ENCODE data around the gene ATP8B1.
"Not testable (repeated sequence)": the region's sequence is repeated elsewhere in the genome, so short reads cannot be mapped to it uniquely, and the experiment has no call there.

The ATP8B1 gene

DNA sequence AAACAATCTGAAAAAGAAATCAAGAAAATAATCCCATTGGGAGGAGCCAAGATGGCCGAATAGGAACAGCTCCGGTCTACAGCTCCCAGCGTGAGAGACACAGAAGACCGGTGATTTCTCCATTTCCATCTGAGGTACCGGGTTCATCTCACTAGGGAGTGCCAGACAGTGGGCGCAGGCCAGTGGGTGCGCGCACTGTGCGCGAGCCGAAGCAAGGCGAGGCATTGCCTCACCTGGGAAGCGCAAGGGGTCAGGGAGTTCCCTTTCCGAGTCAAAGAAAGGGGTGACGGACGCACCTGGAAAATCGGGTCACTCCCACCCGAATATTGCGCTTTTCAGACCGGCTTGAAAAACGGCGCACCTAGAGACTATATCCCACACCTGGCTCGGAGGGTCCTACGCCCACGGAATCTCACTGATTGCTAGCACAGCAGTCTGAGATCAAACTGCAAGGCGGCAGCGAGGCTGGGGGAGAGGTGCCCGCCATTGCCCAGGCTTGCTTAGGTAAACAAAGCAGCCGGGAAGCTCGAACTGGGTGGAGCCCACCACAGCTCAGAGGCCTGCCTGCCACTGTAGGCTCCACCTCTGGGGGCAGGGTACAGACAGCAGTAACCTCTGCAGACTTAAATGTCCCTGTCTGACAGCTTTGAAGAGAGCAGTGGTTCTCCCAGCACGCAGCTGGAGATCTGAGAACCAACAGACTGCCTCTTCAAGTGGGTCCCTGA is 83.7 kb downstream of the ATP8B1 start:
- DNase-seq (ENCODE audit: low read depth) = not testable (repeated sequence)

DNA sequence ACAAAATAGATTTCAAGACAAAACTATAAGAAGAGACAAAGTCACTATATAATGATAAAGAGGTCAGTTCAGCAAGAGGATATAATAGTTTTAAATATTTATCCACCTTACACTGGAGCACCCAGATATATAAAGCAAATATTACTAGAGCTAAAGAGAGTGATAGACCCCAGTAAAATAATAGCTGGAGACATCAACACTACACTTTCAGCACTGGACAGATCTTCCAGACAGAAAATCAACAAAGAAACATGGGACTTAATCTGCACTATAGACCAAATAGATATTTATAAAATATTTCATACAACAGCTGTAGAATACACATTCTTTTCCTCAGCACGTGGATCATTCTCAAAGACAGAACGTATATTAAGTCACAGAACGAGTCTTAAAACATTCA is 86.6 kb downstream of the ATP8B1 start:
- no peak for DNase-seq (ENCODE audit: low read depth)

DNA sequence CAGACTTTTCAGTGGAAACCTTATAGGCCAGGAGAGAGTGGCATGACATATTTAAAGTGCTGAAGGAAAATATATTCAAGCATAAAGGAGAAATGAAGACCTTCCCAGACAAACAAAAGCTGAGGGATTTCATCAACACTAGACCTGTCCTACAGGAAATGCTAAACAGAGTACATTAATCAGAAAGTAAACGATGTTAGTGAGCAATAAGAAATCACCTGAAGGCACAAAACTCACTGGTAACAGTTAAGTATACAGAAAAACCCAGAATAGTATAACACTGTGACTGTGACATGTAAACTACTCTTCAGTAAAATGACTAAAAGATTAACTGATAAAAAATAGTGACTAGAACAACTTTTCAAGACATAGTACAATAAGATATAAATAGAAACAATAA is 87.4 kb downstream of the ATP8B1 start:
- DNase-seq (ENCODE audit: low read depth) = no peak

DNA sequence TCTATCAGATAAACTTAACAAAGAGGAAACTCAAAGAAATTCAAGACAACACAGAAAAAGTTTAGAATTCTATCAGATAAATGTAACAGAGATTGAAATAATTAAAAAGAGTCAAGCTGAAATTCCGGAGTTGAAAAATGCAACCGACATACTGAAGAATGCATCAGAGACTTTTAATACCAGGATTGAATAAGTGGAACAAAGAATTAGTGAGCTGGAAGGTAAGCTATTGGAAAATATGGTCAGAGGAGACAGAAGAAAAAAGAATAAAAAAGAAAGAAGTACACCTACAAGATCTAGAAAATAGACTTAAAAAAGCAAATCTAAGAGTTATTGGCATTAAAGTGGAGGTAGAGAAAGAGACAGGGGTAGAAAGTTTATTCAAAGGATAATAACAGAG is 88.0 kb downstream of the ATP8B1 start:
- no peak for DNase-seq (ENCODE audit: low read depth)

DNA sequence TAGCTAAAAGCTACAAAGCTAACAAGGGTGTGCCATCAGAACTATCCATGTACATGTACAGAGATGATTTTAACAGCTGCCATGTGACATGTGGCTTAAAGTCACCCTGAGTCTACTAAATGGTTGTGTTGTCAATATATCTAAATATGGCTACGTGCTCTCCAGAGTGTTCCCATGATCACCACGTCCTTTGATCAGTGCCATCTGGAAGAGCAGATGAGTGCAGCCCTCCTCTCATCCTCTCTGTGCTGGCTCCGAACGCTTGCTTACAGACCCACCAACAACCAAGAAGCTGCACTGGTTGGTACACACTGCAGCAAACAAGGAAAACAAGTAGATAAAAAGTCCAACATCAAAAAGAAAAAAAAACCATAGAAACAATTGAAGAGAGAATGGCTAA is 92.9 kb downstream of the ATP8B1 start:
- no peak for DNase-seq (ENCODE audit: low read depth)

DNA sequence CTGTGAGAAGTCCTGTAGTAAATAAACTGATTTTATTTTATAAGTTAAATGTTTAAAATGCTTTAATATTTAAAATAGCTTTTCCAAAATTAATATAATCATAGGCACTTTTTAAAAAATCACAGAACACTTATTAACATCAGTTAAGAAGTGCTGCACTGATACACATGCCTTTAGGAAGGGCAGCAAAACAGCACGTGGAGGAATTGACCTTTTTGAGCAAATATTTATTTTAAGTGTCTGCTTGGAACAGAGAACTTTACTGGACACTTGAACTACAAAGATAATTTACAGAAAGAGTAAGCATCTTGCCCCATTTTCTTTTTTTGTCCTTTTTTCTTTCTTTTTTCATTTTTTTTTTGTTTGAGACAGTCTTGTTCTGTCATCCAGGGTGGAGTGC is 93.8 kb downstream of the ATP8B1 start:
- DNase-seq (ENCODE audit: low read depth) = no peak

DNA sequence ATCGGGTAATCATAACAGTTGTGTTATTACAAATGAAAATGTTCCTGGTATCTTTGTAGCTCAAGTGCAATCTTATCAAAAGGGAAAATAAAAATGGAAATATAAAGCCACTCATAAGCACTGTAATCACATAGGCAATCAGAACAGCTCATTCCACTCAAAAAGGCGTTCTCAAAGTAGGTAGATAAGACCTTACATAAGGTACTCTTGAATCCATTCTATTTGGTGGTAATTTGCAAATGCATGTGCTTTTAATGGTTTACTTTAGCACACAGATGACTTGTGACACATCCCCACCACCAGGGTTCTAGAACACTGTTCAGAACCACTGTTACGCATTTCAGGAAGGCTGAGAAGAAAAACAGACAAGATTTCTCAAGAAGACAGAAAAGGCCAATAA is 94.8 kb downstream of the ATP8B1 start:
- DNase-seq (ENCODE audit: low read depth) = no peak

DNA sequence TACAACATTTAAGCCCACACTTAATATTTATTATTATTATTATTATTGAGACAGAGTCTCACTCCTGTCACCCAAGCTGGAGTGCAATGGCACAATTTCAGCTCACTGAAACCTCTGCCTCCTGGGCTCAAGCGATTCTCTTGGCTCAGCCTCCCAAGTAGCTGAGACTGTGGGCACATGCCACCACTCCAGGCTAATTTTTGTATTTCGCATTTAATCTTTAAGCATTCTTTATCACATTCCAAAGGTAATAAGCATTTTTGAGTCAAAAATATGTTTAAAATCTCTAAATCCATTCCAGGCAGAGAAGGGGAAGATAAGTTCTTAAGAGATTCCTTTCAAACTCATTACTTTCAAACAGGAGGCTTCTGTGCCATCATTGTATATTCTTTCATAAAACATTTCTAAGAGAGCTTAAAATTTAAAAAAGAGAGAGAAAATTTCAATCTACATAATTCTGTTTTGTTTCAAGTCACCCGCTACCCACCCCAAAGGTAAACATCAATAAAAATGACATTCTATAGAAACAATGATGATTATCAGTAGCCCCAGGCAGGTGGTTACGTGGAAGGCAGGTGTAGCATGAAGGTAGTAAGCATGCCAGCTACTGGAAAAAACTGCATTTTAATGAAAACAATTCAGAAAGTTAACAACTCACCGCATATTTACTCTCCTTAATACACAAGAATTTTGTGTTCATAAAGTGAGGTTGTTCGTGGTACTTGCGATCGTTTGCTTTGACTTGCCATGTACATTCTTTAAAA is 97.1 kb downstream of the ATP8B1 start:
- no peak for DNase-seq (ENCODE audit: low read depth)

DNA sequence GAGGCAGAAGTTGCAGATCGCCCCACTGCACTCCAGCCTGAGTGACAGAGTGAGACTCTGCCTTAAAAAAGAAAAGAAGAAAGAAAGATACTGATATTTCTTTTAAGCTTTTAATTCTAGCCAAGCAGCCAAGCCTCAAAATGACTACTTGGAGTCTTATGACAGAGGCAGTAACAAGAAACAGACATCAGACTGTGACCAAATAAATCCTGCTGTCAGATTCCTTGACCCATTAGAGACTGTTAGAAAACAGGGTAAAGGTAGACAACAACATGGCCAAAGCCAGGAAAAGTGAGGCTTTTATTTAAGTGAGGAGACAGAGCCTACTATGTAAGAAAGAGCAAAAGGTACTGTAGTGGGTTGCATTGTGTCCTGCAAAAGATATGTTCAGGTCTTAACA is 98.1 kb downstream of the ATP8B1 start:
- DNase-seq (ENCODE audit: low read depth) = no peak

DNA sequence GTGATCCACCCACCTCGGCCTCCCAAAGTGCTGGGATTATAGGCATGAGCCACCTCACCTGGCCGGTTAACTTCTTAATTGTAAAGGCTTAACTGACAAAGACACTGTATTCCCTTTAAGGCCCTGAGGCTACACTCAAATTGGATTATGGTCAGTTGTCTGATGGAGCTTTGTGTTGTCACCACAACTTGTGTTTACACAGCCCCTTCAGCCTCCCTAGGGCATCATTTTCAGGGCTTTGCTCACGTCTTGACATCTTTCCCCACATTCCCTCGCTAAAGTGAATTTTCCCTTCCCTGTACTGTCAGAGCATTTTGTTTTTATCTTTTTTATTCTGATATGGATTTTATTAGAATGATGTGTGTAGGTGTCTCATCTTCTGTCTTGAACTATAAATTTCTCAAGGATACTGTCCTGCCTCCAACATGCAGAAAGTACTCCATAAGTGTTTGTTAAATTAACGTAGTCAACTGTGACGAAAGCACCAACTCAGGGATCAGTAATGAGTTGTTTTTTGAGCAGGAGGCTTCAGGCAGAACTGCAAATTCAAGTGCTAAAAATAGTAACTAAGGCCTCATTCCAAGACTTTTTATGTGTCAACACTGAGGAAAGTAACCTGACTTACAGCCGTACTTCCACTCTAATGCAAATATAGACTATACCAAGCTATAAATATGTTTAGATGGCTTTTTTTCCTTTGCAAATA is 104.4 kb downstream of the ATP8B1 start:
- peak; percentile 26 for DNase-seq (ENCODE audit: low read depth)

DNA sequence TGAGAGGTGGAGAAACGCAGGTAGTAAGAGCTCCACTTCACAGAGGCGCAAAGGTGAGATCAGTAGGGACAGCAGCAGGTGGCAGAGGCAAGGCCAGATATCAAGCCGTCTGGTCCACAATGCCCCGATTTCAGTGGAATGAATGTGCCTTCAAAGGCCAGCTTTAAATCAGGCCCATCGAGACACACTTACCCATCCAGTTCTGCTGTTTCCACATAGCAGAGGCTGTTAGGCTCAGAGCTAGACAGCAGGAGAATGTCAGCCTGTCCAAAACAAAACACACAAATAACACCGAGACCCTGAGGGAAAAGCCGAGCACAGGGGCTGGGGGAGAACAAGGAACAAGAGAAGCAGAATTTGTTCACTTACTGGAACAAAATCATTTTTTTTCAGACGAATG is 105.7 kb downstream of the ATP8B1 start:
- DNase-seq (ENCODE audit: low read depth) = no peak

DNA sequence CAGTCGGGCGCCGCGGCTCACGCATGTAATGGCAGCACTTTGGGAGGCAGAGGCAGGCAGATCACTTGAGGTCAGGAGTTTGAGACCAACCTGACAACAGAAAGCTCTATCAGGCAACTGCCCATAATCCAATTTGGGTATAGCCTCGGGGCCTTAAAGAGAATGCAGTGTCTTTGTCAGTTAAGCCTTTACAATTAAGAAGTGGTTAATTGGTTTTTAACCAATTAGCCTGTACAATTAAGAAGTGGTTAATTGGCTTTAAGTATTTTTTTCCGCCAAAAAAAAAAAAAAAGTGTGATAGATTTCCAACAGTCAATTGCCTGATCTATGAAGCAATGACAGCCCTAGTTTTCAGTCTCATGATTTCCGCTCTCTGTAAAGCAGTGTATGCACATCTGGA is 106.8 kb downstream of the ATP8B1 start:
- DNase-seq (ENCODE audit: low read depth) = no peak

DNA sequence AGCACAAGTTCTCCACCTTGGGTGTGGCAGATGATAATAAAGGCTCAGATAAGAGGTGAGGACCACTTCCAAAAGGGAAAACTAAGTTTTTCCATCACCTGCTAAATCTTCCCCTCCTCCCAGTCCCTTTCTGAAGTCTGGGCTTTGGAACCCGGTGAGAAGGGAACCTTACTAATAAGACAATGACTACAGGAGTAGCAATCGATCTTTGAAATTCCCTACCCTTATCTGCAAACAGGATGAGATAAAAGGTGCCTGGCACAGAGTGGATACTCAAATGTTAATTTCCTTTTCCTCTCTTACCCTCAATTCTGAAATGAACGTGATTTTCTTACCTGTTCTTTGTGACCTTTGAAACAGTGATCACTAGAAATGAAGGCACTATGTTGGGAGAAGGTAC is 111.8 kb downstream of the ATP8B1 start:
- DNase-seq (ENCODE audit: low read depth) = no peak

DNA sequence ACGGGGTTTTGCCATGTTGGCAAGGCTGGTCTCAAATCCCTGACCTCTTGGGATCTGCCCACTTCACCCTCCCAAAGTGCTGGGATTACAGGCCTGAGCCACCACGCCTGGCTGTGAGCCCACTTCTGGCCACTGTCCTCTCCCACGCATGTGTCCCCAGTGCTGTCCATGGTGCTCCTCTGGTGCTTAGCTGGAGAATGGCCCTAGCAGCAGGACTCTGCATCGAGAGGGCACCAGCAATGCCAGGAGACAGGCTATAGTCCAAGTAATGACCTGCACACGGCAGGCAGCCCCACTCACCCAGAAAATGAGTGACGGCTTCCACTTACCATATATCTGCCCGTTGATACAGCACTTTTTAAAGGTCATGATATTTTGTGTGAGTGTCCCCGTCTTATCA is 115.1 kb downstream of the ATP8B1 start:
- DNase-seq (ENCODE audit: low read depth) = no peak

DNA sequence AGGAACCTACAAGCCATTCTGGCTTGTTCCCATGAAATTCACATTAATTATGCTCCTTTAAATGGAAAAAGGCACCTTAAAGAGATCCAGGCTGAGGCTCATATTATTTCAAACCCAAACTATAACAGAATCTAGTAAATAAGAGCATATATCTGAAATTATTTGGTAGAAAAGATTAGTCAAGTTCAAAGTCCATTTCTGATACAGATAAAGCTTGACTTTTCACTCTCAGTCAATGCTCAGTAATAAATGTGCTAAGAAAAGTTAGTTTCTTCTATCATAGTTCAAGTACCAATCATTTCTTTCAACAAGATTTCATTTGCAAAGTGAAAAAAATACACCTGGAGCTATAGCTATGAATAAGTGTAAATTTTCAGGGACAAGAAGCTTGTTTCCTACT is 119.6 kb downstream of the ATP8B1 start:
- no peak for DNase-seq (ENCODE audit: low read depth)

DNA sequence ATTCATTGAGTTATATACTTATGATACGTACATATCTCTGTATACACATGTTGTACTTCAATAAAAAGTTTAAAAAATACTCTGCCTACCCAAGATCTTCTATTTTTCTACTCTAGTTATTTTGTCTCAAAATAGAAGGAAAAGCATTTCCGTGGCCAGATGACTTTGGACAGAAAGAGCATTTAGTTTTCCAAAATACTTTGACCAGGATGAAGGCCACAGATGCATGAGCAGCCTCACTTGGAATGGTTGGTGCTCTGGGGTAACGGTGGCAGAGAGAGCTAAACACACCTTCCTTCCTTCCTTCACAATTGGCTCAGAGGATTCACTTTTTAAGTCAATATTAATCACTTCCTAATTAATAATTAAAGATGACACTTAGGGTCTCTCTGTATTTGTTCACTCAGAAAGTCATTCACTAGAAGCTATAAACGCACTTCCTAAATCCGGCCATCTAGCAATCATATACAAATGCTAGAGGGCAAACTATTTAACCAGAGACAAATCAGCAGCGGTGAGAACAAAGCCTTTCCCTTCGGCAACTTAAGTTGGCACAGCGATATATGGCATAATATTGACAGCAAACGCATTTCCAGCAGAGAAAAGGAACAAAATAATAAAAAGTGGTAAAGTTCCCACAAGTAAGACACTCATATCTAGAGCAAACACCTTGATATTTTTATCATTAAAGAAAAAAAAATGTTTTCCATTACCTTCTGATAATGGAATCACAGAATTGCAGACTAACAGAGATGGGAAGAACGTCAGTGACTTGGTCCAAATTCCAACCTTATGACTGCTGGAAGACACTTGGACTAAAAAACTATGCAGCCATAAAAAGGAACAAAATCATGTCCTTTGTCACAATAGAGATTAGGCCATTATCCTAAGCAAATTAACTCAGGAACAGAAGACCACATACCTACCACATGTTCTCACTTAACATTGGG is 125.6 kb downstream of the ATP8B1 start:
- DNase-seq (ENCODE audit: low read depth) = no peak

DNA sequence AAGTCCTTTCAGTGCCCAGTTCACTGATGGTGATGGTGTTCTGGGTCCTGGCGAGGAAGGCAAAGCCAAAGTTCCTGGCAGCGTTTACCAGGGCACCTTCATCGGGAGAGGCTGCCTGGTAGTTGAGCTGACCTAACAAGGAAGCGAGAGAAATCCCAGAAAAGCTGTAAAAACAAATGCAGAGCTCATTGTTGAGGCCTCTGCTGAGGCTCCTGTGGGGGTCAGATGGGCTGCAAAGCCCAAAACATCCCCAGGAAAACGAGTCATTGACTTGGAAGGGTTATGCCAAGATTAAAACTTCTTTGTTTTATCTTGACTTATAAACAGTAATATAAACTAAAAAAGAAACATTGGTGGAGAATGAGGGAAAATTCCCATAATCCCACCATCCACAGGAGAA is 128.2 kb downstream of the ATP8B1 start:
- DNase-seq (ENCODE audit: low read depth) = no peak

DNA sequence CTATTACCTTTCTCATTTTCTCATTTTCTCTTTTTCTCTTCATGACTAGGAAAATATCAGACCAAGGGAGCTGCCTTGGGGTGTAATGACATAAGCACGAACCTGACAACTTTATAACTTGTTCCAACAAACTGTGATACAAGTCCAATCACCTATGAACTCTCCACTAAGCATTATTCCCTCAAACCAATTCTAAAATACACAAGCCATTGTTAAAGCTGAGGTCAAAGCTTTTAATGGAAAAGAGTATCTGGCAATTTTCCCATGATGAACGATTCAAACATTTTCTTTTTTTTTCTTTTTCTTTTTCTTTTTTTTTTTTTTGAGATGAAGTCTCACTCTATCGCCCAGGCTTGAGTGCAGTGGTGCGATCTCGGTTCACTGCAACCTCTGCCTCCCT is 133.1 kb downstream of the ATP8B1 start:
- no peak for DNase-seq (ENCODE audit: low read depth)

DNA sequence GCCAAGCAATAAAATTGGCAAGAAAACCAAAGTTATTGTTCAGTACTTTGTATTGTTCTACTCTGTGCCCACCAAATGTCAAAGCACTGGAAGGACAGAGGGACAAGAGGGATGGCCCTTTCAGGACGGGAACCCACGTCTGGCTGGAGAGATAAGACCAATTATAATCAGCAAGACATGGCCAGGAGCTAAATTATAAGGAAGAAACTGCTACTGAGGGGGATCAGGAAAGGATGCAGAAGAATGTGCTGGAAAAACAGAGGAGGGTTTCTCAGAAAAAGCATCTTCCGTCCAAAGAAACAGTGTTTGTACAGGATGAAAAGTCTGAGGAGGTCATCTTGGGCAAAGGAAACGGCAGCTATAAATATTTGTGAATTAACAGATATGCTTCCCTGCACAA is 135.1 kb downstream of the ATP8B1 start:
- no peak for DNase-seq (ENCODE audit: low read depth)

DNA sequence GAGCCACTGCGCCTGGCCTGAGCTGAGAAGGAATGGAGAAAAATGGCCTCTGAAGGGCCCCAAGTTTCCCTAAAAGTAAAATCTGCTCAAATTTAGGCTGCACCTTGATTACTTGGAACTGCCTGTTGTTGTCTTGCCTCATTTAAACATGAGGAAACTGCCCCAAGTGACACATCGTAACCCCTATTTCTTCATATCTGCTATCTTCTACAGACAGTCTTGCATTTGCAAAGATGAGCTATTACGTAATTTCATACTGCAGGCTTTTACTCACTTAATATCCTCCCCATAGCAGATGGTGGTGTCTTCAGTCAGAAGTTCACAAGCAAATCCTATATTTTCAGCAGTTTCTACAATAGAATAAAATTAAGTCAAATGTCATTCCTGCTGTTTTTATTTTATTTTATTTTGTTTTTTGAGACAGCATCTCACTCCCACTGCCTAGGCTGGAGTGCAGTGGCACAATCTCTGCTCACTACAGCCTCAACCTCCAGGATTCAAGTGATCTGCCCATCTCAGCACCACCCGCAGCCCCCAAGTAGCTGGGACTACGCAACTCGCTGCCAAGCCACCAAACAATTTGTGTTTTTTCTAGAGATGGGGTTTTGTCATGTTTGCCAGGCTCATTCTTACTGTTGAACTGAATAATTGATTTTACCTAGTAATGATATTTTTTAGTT is 136.2 kb downstream of the ATP8B1 start:
- peak; percentile 46 for DNase-seq (ENCODE audit: low read depth)

DNA sequence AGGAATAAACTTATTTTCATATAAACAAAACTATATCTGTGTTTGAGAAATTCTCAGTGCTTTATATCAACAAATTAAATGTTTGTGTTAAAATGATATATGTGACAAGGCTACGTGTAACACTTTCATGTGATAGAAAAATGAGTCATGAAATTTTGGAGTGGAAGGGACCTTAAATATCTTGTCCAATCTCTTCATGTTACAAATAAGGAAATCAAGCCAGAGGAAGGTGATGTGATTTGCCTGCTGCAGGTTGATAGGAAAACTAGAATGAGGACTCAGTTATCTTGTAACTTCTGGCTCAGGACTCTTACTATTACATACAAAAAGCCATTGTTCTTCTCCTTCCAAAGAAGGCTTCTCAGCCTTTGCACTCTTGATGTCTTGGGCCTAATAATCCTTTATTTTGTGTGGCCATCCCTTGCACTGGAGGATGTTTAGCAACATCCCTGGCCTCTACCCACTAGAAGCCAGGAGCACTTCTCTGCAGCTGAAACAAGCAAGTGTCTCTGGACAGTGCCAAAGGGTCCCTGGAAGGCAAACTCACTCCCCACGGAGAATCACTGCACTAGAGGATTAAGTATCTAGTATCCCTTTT is 138.4 kb downstream of the ATP8B1 start:
- DNase-seq (ENCODE audit: low read depth) = no peak
